Measurements from ENCODE around the gene STAG1.
"Not testable (repeated sequence)": the region's sequence is repeated elsewhere in the genome, so short reads cannot be mapped to it uniquely, and the experiment has no call there.

The STAG1 gene

DNA sequence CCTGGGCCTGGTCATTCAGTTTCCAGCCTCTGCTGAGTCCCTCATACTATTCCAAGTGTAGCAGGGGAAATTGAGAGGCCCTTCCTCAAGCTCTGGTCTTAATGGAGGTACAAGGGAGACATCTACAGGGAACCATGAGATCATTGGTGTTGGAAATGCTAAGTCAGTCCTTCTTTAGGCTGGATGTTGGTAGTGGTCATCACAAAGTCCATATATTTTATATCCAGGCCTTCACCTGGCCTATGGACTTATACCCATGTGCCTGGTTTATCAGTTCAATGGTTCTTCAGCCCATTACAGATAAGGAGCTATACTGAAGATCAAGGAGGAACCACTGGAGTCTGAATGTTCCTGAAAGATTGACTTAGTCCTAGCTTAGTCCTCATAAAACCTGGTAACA is 135.0 kb downstream of the STAG1 start:
- DNase-seq (ENCODE audit: insufficient read length, low spot score) (no peak), FAIRE-seq (no peak)
- TF ChIP-seq CTCF (IDR thresholded peaks at IDR 0.05; ENCODE audit: insufficient read depth, missing control alignments), result no peak

GRCh38 chr3:136612512-136612911 is 139.7 kb downstream of the STAG1 start:
- TF ChIP-seq CTCF (IDR thresholded peaks at IDR 0.05; ENCODE audit: insufficient read depth, missing control alignments), result no peak
- DNase-seq (ENCODE audit: insufficient read length, low spot score), result no peak
- no peak for FAIRE-seq

DNA sequence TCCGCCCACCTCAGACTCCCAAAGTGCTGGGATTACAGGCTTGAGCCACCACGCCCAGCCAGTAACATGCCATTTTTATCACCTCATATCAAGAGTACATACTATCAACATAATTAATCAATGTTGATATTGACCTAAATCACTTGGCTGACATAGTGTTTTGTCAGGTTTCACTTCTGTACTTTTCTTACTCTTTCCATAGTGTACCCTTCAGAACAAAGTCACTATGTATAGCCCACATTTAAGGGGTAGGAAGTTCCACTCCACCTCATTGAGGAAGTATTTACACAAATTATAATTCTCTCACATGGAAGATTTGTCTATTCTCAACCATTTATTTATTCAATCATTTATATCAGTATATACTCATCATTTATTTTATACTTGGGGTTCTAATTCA is 145.2 kb downstream of the STAG1 start:
- TF ChIP-seq CTCF (IDR thresholded peaks at IDR 0.05; ENCODE audit: insufficient read depth, missing control alignments), result no peak
- FAIRE-seq, result no peak
- no peak for DNase-seq (ENCODE audit: insufficient read length, low spot score)

DNA sequence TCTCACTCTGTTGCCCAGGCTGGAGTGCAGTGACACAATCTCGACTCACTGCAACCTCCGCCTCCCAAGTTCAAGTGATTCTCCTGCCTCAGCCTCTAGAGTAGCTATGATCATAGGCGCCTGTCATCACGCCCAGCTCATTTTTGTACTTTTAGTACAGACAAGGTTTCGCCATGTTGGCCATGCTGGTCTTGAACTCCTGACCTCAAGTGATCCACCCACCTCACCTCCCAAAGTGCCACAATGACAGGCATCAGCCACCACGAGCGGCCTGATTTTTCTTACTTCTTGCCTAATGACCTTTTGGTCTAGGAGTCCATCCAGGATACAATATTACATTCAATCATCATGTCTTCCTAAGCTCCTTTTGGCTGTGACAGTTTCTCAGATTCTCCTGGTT is 146.0 kb downstream of the STAG1 start:
- DNase-seq (ENCODE audit: insufficient read length, low spot score); FAIRE-seq: not testable (repeated sequence)

DNA sequence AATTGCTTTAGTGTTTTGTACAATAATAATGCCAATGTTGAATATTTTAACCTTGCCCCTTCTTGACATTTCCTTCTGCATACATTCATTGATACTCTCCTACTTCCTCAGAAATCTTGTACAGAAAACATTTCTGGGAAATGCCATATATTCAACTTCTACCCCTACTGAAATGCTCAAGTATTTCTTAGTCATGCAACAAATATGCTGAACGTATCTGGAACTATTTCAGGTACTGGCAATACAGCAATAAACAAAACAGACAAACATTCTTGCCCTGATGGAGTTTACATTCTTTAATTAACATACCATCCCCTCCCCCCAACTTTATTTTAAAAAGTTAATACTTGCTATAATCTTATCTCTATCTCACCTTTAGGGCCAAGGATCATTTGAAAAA is 147.2 kb downstream of the STAG1 start:
- FAIRE-seq (no peak), DNase-seq (ENCODE audit: insufficient read length, low spot score) (no peak)
- no peak for TF ChIP-seq CTCF (IDR thresholded peaks at IDR 0.05; ENCODE audit: insufficient read depth, missing control alignments)

- no peak for FAIRE-seq
- no peak for TF ChIP-seq CTCF (IDR thresholded peaks at IDR 0.05; ENCODE audit: insufficient read depth, missing control alignments)
- no peak for DNase-seq (ENCODE audit: insufficient read length, low spot score)
Measured at GRCh38 chr3:136602818-136603217, 149.4 kb downstream of the STAG1 start.

DNA sequence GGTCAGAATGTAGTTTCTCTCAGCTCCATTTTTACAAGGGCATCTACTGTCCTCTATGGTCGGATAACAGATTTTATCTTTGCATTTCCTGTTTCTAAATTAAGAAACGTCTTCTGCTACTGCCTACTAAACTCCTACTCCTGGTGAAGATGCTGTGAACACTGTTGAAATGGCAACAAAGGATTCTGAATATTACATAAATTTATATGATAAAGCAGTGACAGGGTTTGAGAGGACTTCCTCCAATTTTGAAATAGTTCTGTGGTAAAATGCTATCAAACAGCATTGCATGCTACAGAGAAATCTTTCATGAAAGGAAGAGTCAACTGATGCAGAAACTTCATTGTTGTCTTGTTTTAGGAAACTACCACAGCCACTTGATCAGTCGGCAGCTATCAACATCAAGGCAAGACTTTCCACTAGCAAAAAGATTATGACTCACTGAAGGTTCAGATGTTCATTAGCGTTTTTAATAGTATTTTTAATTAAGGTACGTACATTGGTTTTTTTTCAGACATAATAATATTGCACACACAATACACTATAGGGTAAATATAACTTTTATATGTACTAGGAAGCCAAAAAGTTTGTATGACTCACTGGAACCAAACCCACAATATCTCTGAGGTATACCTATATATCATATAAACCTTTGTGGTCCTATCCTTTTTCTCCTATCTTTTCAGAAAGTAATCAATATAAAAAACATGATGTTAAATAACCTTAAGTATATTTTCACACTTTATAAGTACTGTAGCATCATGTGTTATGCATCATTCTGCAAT is 156.1 kb downstream of the STAG1 start:
- DNase-seq (ENCODE audit: insufficient read length, low spot score) (no peak), FAIRE-seq (no peak)

More for the DNA sequence above, 156.1 kb downstream of the STAG1 start:
- TF ChIP-seq CTCF (IDR thresholded peaks at IDR 0.05; ENCODE audit: insufficient read depth, missing control alignments), result no peak

Measured in D721Med (cell line).